HG02981 (cell line): ENCODE measurements around the gene UGGT1.

Source experiments
- ATAC-seq: cut with Tn5 transposase; IDR thresholded peaks from one replicate; pipeline ENCODE4 v1.9.1; 2021; ENCODE audit warnings: mild to moderate bottlenecking, moderate library complexity; ENCODE audit not compliant: unreplicated experiment

Gene UGGT1

DNA sequence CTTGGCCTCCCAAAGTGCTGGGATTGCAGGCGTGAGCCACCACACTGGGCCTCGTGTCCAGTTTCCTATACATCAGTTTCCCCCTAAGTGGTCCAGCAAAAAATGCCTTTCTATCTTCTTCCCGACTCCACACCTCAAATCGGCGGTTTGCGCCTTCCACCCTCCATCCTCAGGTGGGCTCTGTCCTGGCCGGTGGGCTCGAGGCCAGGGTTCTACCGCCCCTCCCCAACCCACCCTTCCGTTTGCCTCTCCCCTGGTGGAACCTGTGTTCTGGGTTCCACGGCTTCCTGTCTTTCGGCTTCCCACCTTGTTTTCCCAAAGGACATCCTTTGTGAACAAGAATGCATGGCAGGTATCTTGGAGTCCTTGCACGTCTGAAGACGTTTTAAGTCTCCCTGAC is 123.3 kb downstream of the UGGT1 start:
- no peak for ATAC-seq

DNA sequence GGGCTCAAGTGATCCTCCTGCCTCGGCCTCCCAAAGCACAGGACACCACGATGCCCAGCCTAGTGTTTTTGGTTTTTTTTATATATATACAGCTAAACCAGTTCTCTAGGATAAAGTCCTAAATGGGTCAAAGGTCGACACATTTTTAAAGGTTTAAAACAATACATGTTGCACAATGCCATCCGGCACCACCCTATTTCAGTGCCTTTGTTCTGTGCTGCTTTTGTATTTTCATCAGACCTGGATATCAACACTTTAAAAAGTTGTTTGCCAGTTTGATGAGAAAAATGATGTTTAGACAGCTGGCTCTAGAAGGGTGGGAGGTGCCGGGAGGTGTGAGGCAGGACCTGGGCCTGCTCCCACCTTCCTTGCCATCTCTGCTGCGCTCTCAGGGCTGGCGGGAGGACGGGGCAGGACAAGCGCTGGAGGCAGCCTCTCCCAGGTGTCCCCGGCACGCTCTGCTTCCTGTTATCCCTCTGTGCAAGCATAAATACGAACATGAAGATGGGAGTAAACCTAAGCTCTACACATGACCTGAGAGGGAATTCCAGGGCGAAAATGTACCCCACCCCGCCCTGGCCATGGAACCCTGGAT is 124.0 kb downstream of the UGGT1 start:
- ATAC-seq, result no peak

DNA sequence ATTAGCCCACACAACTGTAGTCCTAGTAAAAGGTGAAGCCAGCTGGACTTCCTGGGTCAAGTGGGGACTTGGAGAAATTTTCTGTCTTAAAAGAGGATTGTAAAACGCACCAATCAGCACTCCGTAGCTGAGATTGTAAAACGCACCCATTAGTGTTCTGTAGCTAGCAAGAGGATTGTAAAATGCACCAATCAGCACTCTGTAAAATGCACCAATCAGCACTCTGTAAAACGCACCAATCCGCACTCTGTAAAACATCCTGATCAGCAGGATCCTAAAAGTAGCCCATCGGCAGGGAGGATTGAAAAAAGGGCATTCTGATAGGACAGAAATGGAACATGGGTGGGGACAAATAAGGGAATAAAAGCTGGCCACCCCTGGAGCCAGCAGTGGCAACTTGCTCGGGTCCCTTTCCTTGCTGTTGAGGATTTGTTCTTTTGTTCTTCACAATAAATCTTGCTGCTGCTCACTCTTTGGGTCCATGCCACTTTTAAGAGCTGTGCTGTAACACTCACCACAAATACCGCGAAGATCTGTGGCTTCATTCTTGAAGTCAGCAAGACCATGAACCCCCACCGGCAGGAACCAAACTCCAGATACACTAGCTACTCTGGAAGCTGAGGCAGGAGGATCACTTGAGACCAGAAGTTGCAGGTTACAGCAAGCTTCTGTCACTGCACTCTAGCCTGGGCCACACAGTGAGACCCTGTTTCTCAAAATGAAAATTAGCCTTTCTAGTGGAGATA is 125.1 kb downstream of the UGGT1 start:
- no peak for ATAC-seq

DNA sequence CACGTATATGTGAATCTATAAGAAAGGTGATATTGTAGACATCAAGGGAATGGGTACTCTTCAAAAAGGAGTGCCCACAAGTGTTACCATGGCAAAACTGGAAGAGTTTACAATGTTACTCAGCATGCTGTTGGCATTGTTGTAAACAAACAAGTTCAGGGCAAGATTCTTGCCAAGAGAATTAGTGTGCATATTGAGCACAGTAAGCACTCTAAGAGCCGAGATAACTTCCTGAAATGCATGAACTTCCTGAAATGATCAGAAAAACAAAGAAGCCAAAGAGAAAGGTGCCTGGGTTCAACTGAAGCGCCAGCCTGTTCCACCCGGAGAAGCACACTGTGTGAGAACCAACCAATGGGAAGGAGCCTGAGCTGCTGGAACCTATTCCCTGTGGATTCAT is 126.7 kb downstream of the UGGT1 start:
- no peak for ATAC-seq

DNA sequence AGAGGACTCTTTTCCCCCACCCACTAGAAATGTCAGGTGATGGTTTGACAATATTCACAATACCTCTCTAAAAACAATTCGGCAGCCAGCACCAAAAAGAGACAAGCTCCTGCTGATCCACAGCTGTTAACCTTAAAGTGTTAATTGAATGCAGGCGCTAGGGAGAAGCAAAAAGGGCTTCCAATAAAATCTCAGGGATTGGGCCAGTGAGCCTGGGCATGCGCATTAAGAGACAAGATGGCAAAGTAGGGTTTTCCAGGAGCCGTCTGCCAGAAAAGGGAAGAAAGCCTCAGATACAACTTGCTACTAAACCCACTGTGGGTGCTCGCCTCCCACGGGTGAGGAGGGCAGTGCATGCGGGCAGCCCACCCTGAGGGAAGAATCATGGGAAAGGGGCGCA is 128.9 kb downstream of the UGGT1 start:
- ATAC-seq, result no peak

DNA sequence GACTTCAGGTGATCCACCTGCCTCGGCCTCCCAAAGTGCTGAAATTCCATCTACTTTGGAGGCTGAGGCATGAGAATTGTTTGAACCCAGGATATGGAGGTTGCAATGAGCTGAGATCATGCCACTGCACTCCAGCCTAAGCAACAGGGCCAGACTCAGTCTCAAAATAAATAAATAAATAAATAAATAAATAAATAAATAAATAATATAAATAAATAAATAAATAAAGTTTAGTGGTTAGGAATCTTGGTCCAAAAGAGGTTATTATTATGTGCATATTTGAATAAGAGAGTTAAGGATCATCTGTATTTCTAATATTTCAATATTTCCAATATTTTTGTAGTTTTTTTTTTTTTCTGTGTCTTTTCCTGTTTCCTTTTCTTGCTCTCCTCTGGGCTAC is 136.9 kb downstream of the UGGT1 start:
- no peak for ATAC-seq

DNA sequence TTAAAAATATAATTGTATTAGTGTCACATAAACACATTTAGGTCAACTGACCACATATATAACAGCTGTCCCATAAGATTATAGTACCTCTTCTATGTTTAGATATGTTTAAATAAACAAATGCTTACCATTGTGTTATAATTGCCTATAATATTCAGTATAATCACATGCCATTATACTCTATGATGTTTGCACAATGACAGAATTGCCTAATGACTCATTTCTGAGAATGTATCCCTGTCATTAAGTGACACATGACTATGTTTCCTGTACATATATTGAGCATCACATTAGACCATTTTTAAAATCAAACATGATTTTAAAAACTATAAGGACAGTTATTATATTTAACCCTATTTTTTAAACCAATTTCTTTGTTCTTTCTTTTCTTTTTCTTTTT is 137.9 kb downstream of the UGGT1 start:
- no peak for ATAC-seq

DNA sequence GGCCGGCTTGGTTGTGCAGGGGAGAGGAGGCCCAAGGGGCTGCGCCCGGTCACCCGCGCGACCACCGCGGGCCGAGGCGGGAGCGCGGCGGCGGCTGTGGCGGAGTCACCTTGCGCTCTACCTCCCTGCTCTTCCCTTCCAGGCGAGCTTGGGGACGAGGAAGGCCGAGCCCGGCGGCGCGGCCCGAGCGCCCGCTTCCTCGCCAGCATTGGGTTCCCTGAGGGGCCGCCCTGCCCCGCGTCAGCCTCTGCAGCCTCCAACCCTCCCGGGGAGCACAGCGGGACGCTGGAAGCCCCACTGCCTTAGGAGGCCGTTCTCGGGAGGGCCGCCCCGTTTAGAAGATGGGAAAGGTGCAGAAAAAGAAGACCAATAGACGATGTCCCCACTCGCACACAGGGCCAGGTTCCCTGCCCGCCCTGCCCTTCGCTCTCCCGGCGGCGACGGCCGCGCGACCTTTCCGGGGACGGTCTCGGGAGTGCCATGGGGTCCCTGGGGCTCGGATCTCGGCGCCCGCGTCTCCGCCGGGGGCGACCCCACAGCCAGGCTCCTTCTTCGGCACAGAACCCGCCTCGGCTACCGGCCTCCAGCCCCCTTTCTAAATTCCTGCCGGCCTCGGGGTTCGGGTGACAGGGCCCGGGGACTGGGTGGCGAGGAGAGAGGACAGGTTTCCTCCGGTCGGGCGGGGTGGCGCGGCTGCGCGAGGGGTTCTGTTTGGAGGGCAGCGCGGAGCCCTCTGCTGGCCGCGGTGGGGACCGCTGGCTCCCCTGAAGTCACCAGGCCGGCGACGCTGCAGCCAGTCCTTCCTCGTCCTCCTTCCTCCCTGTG is 142.2 kb downstream of the UGGT1 start:
- ATAC-seq, result peak; percentile 97

DNA sequence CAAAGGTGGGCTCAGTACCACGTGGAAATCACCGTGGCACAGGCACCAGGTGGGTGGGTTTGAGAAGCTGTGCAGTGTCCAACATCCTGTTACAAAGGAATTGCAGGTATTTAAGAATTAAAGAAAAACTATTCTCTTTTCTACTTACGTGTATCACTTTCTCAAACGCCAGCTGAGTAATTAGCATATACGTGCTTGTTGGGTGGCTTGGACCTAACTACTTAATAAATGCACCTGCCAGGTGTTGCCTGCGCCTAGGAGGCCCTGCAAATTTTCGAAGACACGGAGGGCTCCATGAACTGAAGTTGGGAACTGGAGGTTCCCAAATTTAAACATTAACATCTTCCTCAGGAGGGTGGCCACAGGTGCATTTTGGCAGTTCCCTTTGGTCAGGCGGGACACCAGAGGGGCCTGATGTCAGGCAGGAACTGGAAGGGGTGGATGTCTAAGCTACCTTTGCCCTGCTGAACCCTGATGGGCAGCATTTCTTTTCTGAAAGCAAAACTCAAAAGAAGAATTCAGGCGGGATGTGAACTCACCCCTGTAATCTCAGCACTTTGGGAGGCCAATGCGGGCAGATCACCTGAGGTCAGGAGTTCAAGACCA is 142.9 kb downstream of the UGGT1 start:
- ATAC-seq, result no peak

DNA sequence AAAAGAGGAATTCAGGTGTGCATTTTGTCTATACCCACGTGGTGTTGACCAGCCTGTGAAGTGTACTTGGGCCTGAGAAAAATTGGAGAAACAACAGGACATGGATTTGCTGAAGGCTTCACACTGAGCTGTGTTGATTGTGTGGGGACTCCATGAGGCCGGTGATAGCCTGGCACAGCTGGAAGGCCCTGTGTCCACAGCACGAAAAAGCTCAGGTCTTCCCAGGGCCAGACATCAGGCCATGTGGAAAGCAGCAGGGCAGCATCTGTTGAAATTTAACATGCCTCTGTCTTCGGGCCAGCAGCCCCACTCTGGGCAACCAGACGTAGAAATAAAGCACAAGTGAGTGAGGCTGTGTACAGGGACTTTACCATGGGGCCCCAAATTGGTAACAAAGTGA is 143.6 kb downstream of the UGGT1 start:
- no peak for ATAC-seq

DNA sequence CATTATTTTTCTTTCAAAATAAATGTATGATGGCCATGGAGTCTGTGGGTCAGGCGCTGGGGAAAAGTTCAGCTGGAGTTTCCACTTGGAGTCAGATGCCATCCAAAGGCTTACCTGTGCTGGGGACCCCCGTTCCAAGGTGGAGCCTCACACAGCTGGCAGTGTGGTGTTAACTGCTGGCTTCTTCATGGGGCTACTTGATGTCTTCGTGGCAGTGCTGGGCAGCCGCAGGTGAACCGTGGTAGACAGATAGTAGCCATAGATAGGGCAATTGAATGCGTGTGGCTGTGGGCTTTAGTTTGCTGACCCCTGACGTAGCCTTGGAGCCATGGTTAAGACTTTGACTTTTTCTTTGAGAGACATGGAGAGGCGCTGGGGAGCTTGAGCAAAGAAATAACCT is 144.6 kb downstream of the UGGT1 start:
- ATAC-seq, result no peak

DNA sequence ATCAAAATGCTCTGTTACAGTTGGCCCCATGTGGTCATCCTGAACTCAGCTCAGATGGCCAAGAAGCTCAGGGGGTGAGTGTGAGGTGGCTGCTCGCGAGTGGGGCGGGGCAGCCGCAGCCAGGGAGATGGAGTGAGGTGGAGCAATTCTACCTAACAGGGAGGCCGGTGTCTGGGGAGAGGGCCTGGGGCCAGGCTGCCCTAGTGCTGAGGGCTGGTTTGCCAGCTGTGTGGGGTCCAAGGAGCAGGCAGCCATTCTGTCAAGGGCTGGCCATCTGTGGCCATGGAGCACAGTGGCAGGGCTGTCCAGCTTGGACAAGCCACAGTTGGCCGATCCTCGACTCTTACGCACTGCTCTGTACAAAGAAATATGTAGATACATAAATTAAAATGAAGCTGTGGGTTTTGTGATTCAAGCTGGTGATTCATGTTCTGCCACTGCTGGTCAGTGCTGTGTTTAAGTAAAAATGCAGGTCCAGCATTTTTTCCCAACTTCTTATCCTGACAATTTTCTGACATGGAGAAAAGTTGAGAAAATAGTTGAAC is 145.6 kb downstream of the UGGT1 start:
- ATAC-seq, result no peak

DNA sequence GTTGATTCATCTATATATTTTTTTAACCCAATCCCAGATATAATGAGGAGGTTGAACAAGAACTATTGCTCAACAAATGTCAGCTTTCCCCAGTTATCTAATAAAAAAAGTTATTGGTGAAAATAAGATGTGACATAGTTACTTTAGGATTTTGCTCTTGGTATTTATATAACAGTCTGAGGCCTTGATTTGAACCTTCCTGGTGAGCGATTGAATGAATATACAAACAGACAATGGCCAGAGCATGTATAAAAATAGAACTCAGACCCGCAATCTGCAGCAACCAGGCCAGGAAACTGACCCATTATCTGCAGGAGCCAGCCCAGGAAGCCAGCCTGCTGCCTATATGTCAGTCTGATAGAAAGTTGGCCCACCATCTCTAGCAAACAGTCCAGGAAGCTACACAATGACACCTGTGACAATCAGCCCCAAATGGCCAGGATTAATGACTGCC is 146.1 kb downstream of the UGGT1 start:
- ATAC-seq, result no peak

DNA sequence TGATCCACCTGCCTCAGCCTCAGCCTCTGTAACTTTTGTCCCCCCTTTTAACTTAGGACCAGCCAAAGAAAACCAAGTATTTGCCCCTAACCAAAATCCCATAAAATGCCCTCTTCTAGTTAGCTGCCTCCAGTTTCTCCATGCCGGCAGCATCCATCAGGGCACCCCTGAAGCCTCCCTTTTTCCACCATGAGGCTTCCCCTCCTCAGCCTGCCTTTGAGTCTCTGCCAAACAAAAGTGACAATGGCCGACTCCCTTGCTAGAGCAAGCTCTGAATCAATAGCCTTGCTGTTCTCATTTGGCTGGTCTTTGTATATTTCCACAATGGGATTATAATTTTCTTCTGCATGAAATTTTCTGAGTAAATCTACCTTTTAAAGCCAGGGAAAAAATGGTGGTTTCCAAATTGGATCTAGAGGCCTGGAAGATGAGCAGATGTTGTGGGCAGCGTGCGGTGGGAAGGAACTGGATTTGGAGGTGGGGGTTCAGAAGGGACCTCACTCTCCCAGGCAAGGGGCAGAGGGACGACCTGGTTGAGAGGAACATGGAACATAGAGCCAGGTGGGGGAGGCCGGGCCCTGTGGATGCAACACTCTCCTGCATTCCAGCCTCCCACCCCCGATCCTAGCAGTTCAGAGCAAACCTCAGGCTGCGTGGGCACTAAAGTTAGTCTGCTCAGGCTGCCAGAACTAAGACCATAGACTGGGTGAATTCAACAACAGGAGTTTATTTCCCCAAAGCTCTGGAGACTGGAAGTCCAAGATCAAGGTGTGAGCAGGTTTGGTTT is 147.1 kb downstream of the UGGT1 start:
- no peak for ATAC-seq

DNA sequence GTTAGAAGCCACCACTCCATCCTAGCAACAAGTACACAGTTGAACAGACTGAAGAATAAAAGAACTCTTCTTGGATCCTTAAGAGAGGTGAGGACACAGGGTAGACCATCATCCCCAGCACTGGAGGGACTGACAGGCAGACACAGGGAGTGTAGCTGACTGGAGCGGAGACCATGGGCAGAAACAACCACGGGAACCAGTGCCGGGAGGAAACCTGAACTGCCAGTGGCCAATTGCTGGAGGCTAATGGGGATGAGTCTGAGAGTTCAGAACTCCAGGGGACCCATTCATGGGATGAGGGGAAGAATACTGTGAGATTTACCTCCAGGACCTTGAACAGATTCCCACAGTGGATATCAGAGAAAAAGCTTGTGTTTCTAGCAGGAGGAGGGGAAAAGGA is 150.9 kb downstream of the UGGT1 start:
- no peak for ATAC-seq
